IPS-18c (cell line): Measurements from ENCODE around the gene MAD1L1.

Experiments used
- H3K4me3 ChIP-seq: 2 replicates; pipeline ENCODE4 v1.7.0; 2013; ENCODE audit warnings: low read depth, mild to moderate bottlenecking, low read length, moderate library complexity; ENCODE audit not compliant: insufficient read depth
- H3K9me3 ChIP-seq: one replicate; pipeline ENCODE4 v1.6.1; 2013; ENCODE audit warnings: mild to moderate bottlenecking, low read length, moderate library complexity; ENCODE audit not compliant: control insufficient read depth, insufficient read depth

The MAD1L1 gene

DNA sequence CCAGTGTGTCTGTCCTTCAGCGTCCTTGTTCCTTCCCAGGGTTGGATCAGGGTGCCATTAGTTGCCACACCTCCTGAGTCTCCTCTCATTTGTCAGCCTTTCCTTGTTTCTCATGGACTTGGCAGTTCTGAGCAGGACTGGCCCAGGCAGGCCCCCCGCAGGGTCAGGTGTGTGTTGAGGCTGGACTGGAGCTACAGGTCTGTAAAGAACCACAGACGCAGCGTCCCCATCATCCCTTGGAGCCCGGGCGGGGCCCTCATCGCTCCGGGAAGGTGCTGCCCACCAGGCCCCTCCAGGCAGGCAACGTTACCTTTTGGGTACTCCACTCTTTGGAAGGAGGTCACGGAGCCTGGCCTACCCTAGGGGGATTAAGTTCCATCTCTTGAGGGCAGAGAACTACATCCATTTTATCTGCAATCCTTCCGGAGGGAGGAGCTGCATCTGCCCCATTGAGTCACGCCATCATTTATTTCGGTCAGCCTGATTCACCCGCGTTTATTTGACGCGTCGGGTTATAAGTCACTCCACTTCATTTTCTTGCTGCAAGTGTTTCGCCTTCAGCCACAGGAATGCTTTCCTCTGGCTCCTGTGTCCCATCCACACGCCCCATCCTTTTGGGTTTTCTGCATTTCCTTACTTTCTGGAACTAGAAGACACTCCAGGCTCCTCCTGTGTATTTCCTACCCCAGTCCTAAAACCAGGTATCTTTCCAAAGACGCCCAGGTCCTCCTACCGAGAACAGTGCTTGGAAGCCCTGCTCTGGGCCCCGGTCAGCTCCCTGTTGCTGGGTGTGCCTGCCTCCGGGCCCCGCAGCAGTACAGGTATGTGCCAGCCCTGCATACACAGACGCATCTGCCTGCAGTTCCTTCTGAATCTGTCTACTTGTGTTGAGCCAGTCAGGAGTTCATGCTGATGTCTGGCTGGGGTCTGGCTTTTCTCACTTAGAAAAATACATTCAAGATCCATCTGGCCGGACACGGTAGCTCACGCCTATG is 141.9 kb downstream of the MAD1L1 start:
- H3K4me3 ChIP-seq, result no peak overlapping the region
- no peaks in the 10 kb centered on the region for H3K9me3 ChIP-seq

DNA sequence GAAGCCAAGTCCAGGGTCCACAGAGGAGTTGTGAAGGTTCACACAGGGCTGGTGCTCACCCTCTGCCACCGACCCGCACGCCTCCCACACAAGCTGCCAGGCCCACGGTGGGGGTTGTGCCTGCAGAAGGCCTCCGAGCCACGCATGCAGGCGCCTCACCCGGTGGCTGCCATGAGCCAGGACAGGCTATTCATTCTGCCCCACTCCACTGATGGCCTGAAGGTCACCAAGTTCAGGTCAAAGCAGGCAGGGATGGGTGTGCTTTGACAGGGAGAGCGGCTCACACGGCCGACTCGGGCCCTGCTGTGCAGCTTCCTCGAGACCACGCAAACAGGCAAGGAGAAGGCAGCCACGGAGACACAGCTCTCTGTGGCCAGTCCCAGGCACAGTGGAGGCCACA is 143.9 kb downstream of the MAD1L1 start:
- H3K9me3 ChIP-seq, result no peaks in the 10 kb centered on the region
- no peak overlapping the region for H3K4me3 ChIP-seq

DNA sequence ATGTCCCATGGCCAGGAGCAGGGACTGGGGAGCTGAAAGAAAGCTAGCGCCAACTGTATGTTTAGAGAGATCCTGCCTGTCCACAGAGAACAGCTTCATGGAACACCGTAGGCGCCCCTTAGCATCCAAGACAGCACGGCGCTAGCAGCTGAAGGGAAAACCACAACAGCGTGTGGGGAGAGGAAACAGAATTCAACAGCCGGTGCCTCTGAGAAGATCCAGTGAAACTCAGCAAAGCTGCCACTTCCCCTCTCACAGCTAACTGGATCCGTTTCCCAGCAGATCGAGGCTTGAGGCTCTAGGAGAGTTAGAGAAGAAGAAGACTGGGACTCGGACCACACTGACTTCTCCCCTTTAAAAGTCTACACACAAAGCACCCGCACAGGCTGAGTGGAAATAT is 145.0 kb downstream of the MAD1L1 start:
- Histone ChIP-seq H3K9me3 (no peaks in the 10 kb centered on the region), H3K4me3 (no peak overlapping the region)

DNA sequence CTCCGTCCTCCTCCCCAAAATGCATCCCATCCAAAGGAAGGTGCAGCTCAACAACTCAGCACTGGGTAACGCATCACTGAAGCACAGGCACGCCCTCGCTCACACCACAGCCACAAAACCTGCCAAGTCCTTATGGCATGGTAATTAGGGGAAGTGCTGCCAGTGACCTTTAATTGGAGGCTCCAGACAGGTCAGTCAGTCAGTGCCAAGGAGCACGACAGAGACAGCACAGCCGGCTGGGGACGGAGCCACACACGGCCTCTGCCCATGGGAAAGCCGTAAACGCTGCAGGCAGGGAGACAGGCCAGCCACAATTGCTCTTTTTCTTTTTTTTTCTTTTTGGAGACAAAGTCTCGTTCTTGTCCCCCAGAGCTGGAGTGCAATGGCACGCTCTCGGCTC is 146.5 kb downstream of the MAD1L1 start:
- no peaks in the 10 kb centered on the region for H3K9me3 ChIP-seq

DNA sequence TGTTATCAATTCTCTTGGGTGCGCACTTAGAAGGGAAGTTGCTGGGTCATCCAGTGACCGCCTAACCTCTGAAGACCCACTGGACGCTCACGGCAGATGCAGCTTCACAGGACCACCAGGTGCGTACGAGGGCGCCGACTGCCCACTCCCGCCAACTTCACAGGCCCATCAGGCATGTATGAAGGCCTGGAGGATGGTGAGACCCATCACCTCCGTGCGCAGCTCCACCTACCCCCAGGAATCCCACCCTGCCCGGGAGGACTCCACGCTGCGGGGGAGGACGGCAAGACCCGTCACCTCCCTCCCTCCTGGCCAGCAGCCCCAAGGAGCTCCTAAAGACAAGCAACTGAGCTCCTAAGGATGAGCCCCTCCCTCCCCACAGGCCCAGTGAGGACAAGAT is 146.9 kb downstream of the MAD1L1 start:
- no peaks in the 10 kb centered on the region for H3K9me3 ChIP-seq
- H3K4me3 ChIP-seq, result no peak overlapping the region

More for the DNA sequence above, 146.5 kb downstream of the MAD1L1 start:
- H3K4me3 ChIP-seq, result no peak overlapping the region

DNA sequence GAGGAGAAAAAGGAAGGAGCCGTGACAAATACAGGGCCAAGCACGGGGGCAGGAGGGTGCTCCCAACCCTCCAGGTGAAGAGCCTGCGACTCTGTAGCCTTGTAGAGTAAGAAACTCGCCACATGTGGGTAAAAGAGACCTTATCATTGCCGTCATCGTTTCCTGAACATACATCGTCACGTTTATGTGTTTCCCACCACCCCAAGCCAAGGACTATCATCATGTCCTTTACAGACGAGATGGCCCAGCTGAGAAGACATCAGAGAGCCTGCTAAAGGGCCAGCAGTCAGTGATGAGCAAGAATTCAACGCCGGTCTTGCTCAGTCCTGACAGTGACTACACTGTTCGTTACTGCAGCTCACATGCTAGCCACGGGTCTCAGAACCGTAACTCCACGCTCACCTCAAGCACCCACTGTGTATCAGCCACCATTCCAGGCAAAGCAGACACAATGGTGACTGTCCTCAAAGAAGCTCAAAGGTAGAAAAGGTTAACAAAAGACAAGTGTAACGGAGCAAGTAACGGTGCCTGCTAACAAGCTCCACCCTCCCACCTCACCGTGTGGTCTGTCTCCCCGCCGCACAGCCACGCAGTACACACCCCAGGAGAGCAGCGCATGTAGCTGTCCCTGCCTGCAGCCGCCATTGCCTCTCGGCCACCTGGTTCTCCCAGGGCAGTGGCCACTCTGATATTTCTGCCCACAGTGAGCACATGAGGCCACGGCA is 147.8 kb downstream of the MAD1L1 start:
- no peak overlapping the region for H3K4me3 ChIP-seq
- no peaks in the 10 kb centered on the region for H3K9me3 ChIP-seq

DNA sequence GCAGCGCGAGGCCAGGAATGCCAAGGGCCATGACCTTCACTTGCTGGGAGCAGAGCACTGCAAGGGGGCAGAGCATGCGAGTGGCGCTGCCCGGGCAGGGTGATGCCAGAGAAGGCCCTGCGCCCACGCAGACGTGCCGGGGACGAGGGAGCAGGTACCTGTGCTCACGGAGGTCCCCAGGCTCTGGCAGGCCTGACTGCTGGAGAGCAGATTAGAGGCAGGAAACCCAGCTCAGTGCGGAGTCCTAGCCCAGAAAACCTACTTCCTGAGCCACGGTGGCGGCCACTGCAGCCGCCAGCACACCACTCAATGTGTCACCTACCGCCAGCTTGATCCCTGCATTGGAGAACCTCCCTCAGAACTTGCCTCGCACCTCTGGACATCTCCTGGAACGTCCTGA is 148.4 kb downstream of the MAD1L1 start:
- Histone ChIP-seq H3K9me3 (no peaks in the 10 kb centered on the region), H3K4me3 (no peak overlapping the region)

DNA sequence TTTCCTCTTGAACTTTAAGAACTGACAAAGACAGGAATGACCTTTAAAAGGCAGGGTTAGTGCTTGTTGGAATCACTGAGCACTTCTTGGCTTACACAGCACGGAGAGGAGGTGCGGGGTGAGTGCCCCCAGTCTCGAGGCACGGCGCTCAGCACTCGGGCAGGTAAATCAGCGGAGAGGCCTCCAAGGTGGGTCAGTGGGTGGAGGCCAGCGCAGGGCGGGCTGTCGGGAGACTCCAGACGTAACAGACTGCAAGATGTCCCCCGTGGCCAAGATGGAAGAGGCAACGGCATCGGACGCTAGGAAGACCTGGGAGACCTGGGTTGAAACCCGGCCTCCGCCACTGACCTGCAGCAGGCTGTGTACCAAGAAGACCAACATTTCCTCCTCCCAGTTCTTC is 149.4 kb downstream of the MAD1L1 start:
- Histone ChIP-seq H3K9me3 (no peaks in the 10 kb centered on the region), H3K4me3 (no peak overlapping the region)

DNA sequence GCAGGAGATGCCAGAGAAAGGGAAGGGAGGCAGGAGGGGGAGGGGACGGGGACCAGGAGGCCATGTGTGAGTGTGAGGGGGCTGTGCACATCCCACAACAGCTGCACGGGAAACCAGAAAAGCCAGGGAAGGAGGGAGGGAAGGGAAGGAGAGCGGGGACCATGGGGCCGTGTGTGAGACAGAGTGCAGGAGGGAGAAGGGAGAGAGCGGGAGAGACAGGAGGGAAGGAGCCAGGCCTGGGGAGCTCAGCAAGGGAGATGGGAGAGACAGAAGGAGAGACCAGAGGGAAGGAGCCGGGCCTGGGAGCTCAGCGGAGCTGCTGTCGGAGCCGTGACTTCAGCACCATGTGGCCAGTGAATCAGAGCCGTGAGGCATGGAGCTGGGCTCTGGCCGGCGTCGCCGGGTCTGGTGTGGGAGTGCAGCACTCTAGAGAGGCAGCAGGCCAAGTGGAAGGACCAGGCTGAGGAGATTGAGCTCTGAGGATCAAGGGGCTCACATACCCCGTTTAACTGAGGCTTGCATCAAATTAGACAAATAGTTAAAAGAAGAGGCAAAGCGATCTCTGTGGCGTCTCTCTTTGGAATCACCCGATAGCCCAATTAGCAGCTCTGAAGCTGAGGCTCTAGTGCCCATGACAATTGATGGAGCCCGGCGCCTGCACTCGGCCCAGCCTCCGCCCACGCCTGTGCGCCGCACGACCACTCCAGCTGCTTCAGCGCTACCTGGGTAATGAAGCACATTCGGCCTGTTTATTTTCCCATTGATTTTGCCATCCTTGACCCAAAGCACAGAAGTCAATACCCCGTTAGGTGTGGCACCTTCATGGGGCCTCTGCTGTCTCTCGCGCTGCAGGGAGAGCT is 150.4 kb downstream of the MAD1L1 start:
- no peaks in the 10 kb centered on the region for H3K9me3 ChIP-seq
- no peak overlapping the region for H3K4me3 ChIP-seq

DNA sequence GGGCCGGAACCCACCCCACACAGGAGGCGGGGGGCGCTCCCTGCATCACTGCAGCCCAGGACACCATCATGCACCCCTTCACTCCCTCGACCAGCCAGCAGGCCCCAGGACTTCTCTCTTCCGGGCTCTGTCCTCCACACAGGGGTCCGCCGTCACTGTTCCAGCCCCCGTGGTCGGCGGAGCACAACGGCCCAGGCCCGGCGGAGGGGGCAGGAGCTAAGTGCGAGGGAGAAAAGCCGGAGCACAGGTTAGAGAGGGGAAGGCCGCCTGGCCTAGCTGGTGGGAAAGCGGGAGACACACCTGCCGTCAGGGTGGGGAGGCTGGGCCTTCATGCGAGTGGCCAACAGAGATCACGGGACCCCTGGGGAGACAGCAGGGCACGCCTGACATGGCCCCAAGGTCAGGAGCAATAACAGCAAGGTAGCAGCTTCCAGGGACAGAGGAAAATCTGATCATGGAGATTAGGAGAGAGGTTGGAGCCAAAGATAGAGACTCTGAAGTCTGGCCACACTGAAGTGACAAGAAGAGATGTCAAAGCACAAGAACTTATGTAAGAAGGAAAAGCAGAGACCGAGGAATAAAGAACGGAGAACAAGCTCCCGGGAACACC is 151.1 kb downstream of the MAD1L1 start:
- Histone ChIP-seq H3K9me3 (no peaks in the 10 kb centered on the region), H3K4me3 (no peak overlapping the region)

DNA sequence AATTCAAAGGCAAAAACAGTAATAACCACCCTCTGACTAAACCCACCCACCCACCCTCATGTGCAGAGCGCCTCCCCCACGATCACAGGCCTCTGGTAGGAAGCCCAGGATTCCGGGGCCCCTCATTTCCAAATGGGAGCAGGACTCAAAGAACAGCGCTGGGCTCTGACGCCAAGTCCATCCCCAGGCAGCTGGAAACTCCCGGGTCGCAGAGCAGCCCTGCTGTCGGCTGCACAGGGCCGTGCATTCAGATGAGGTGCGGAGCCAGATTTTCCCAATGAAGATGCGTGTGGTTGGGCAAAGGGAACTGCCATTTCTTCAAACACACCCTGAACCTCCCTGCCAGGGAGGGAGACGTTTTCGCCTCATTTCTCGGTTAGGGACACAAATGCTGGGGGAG is 152.3 kb downstream of the MAD1L1 start:
- no peaks in the 10 kb centered on the region for H3K9me3 ChIP-seq
- H3K4me3 ChIP-seq, result no peak overlapping the region

DNA sequence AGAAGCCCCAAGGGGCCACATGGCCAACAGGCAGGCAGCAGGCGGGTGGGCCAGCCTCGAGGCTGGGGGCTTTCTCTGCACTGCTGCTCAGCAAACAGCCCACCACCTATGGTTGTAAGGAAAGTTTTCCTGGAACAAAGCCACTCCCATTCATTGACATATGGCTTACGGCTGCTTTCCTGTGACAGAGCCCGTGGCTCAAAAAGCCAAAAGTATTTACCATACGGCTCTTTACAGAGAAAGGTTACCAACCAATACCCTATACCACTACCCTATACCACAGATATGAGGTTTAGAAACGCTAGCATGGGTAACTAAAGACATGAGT is 152.7 kb downstream of the MAD1L1 start:
- H3K4me3 ChIP-seq, result no peak overlapping the region
- H3K9me3 ChIP-seq, result no peaks in the 10 kb centered on the region

DNA sequence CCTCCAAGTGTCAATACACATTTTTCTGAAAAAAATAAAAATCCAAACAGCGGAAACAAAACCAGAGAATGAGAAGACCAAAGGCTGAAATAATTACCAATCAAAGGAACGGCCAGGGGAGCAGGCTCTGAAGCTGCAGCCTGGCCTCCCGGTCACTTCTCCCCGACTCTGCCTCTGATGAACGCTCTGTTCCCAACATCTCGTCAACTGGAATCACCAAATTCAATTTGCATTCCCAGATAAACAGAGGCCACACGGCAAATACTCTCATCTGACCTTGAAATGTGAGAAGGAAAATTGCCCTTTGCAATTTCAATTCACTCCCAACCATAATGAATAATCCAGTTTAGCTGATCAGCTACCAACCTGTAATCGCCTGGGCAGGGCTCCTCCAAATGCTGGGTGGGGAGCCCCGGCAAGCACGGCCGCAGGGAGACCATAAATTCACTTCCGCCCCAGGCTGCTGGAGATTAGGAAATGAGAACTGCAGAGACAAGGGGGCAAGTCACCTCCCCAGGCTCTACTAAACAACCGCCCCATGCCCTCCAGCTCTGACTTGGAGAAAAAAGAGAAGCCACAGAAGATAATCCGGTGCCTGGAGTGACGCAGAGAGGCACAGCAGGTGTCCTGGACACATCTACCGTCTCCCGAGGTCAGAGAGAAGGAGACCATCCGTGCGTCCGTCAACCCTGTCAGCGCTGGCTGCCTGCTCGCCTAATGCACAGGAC is 153.2 kb downstream of the MAD1L1 start:
- H3K4me3 ChIP-seq, result no peak overlapping the region

DNA sequence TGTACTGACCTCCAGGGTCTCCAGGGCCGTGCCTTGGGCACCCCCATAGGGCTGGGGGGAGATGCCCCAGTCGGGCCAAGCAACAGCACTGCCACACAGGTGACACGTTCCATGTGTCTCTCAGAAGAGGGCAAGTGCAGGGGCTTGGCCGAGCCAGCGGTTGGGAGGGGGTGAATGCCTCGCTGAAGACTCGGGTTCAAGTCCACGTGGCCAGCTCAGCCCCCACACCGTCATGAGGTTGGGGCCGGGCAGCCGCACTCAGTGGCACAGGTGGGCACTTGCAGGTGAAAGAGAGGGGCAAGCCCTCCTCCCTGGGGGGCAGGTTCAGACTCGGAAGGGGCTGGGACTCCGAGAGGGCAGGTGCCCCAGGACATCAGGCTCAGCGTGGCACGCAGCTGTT is 153.8 kb downstream of the MAD1L1 start:
- Histone ChIP-seq H3K9me3 (no peaks in the 10 kb centered on the region), H3K4me3 (no peak overlapping the region)

More for the DNA sequence above, 153.2 kb downstream of the MAD1L1 start:
- no peaks in the 10 kb centered on the region for H3K9me3 ChIP-seq

DNA sequence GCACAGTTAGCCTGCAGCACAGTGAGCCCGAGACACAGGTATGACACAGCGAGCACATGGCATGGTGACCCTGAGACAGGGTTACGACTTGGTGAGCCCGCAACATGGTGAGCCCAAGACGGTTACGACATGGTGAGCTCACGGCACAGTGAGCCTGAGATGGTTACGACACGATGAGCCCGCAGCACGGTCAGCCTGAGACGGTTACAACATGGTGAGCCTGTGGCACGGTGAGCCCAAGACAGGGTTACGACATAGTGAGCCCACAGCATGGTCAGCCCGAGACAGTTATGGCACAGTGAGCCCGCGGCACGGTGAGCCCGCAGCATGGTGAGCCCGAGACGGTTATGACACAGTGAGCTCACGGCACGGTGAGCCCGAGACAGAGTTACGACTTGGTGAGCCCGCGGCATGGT is 156.1 kb downstream of the MAD1L1 start:
- Histone ChIP-seq H3K4me3 (no peak overlapping the region), H3K9me3 (no peaks in the 10 kb centered on the region)

DNA sequence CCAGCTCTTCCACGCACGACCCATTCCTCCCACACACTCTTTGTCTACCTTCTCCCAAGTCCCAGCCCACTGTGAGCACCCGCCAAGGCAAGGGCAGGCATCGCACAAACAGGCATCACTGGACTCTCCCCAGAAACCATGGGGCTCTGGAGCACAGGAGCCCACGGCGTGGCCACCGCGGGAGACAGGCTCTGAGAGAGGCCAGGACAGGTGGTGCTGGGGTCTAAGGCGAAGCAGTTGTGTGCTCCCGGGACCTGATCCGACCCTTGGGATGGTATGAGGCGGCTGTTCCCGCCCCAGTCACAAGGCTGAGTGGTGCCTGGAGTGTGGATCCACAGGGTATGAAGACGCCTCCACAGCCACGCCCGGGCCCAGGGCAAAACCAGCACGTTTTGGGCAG is 156.9 kb downstream of the MAD1L1 start:
- H3K9me3 ChIP-seq, result no peaks in the 10 kb centered on the region
- no peak overlapping the region for H3K4me3 ChIP-seq

DNA sequence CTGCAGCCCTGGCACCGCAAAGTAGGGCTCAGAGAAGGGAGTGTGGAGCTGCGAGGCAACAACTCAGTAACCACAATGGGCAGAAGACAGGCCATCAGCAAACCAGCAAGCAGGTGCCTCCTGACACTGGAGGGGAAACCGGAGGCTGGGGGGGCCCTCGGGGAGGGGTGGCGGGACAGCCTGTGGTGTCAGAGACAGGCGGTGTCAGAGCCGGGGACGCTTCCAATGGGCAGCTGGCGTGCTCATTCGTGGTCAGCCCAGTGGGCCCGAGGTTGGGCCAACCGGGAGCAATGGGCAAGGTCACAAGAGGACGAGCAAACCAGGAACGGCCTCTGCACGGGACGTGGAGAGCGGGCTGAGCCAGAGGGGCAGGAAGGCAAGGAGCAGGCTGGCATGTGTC is 158.1 kb downstream of the MAD1L1 start:
- no peak overlapping the region for H3K4me3 ChIP-seq

More for the DNA sequence above, 158.1 kb downstream of the MAD1L1 start:
- no peaks in the 10 kb centered on the region for H3K9me3 ChIP-seq
